Neural progenitor cell (in vitro differentiated cells): ENCODE data around the gene PRDM16. TPM values are rescaled to one million over a fixed set of nuclear protein-coding genes. Genes with fewer than 3 reads are reported as not detected.
A peak's percentile ranks its signal among the peaks of the same experiment; 100 is the strongest.

Source experiments
- DNase-seq: peaks from one replicate; pipeline ENCODE4 v3.0.0-alpha.2; 2016; ENCODE audit warnings: low spot score
- H2AFZ ChIP-seq: fragments of 200-600 bp; sonication (generic); replicated peaks from 2 replicates; pipeline ENCODE4 v1.6.1; 2016; ENCODE audit warnings: antibody characterized with exemption
- H3F3A ChIP-seq: fragments of 200-600 bp; sonication (generic); 2 replicates; pipeline ENCODE4 v1.6.1; 2016; ENCODE audit warnings: antibody characterized with exemption, low read depth
- H3K27ac ChIP-seq: fragments of 200-600 bp; sonication (generic); 2 replicates; pipeline ENCODE4 v1.5.1; 2016; ENCODE audit warnings: mild to moderate bottlenecking
- H3K27me3 ChIP-seq: fragments of 200-600 bp; sonication (generic); 2 replicates; pipeline ENCODE4 v1.6.1; 2016; ENCODE audit warnings: mild to moderate bottlenecking, moderate library complexity
- H3K36me3 ChIP-seq: fragments of 200-600 bp; sonication (generic); 2 replicates; pipeline ENCODE4 v1.5.1; 2016
- H3K4me1 ChIP-seq: fragments of 200-600 bp; sonication (generic); 2 replicates; pipeline ENCODE4 v1.6.1; 2016; ENCODE audit warnings: mixed run types
- H3K4me2 ChIP-seq: fragments of 200-600 bp; sonication (generic); 2 replicates; pipeline ENCODE4 v1.6.1; 2016
- H3K4me3 ChIP-seq: fragments of 200-600 bp; sonication (generic); 2 replicates; pipeline ENCODE4 v1.5.1; 2016
- H3K79me2 ChIP-seq: fragments of 200-600 bp; sonication (generic); 2 replicates; pipeline ENCODE4 v1.6.1; 2016; ENCODE audit warnings: low read depth
- H3K9ac ChIP-seq: fragments of 200-600 bp; sonication (generic); 2 replicates; pipeline ENCODE4 v1.6.1; 2016
- H3K9me3 ChIP-seq: fragments of 200-600 bp; sonication (generic); 2 replicates; pipeline ENCODE4 v1.5.1; 2016; ENCODE audit warnings: low read depth
- H4K20me1 ChIP-seq: fragments of 200-600 bp; sonication (generic); 2 replicates; pipeline ENCODE4 v1.6.1; 2016; ENCODE audit warnings: low read depth
- H3K27ac Mint-ChIP-seq: 3 replicates; pipeline ENCODE4 v1.8.0; 2021; ENCODE audit warnings: mixed read lengths
- H3K27me3 Mint-ChIP-seq: 2 replicates; pipeline ENCODE4 v1.8.0; 2022; ENCODE audit warnings: low read depth, mild to moderate bottlenecking, inconsistent platforms, moderate library complexity, mixed read lengths; ENCODE audit not compliant: insufficient read depth
- H3K36me3 Mint-ChIP-seq: 3 replicates; pipeline ENCODE4 v1.8.0; 2021; ENCODE audit warnings: mixed read lengths
- H3K4me1 Mint-ChIP-seq: 3 replicates; pipeline ENCODE4 v1.8.0; 2021; ENCODE audit warnings: mixed read lengths
- H3K4me3 Mint-ChIP-seq: 3 replicates; pipeline ENCODE4 v1.8.0; 2021; ENCODE audit warnings: mild to moderate bottlenecking, moderate library complexity, mixed read lengths
- H3K9me3 Mint-ChIP-seq: 3 replicates; pipeline ENCODE4 v1.8.0; 2020; ENCODE audit warnings: mixed read lengths
- CTCF ChIP-seq: fragments of 200-600 bp; sonication (generic); IDR thresholded peaks from 2 replicates; pipeline ENCODE4 v1.5.1; 2017; ENCODE audit warnings: antibody characterized with exemption, mild to moderate bottlenecking
- EZH2 ChIP-seq: fragments of 200-600 bp; sonication (generic); IDR thresholded peaks from 2 replicates; pipeline ENCODE4 v1.6.1; 2017; ENCODE audit warnings: antibody characterized with exemption, mild to moderate bottlenecking, moderate library complexity
- EZH2phosphoT487 ChIP-seq: fragments of 200-600 bp; sonication (generic); IDR thresholded peaks from 2 replicates; pipeline ENCODE4 v1.6.1; 2017; ENCODE audit warnings: antibody characterized with exemption
- total RNA-seq: library from RNA; depleted of rRNA; stranded (reverse); fragments of >200 nt; gene quantifications from 2 replicates; pipeline ENCODE4 v1.2.3, GENCODE V29; 2015; ENCODE audit warnings: low replicate concordance

PRDM16 gene
- total RNA-seq, 1 donor from 2014 or later: 1.9 TPM

DNA sequence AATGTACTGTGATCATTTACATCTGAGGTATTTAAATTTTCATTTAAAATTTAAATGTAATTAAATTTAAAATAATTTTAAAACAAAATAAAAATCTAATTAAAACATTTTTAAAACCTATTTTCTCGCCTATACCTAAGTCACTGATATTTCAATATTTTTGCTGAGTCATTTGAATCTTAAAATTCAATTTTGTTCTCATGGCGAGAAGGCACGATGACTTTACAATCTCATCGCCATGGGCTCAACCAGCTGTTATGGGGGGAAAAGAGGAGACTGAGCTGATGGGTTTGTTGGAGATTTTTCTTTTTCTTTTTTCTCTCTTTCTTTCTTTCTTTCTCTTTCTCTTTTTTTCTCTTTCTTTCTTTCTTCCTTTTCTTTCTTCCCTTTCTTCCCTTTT lies 89.3 kb downstream of the PRDM16 start:
- H3K27me3 Mint-ChIP-seq: peaks cover 7% of the 10 kb centered on the region
- Histone ChIP-seq H3K79me2 (no peaks in the 10 kb centered on the region), H3K36me3 (no peaks in the 10 kb centered on the region), H2AFZ (no peak overlapping the region), H3K27me3 (no peaks in the 10 kb centered on the region), H3K4me3 (no peak overlapping the region), H3K9ac (no peak overlapping the region), H3K27ac (no peak overlapping the region), H3K9me3 (no peaks in the 10 kb centered on the region), H4K20me1 (no peaks in the 10 kb centered on the region), H3K4me2 (no peak overlapping the region), H3K4me1 (peaks cover 7% of the 10 kb centered on the region), H3F3A (no peaks in the 10 kb centered on the region)
- no peak for DNase-seq
- H3K36me3 Mint-ChIP-seq: no peaks in the 10 kb centered on the region
- H3K27ac Mint-ChIP-seq: no peak overlapping the region
- TF ChIP-seq CTCF: no peak
- TF ChIP-seq EZH2: no peak
- no peak for TF ChIP-seq EZH2phosphoT487
- H3K9me3 Mint-ChIP-seq: no peaks in the 10 kb centered on the region
- H3K4me3 Mint-ChIP-seq: no peak overlapping the region
- H3K4me1 Mint-ChIP-seq: peaks cover 27% of the 10 kb centered on the region

DNA sequence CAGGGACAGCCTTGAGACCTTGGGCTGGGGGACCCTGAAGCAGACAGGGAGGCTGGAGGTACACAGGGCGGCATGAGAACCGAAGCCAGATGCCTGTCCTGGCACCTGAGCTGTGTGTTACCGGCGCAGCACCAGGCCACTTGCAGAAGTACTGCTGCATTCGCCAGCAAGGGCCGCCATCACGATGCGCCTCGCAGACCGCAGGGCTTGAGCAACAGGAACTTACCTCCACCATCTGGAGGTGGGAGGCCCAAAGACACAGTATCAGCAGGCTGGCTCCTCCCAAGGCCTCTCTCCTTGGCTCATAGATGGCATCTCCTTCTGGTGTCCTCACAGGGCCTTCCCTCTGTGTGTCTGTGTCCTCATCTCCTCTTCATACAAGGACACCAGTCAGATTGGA lies 90.1 kb downstream of the PRDM16 start:
- Histone ChIP-seq H3K9ac (no peak overlapping the region), H3K27ac (no peak overlapping the region), H3F3A (no peaks in the 10 kb centered on the region), H3K79me2 (no peaks in the 10 kb centered on the region), H2AFZ (no peak overlapping the region), H3K4me3 (no peak overlapping the region), H3K4me2 (no peak overlapping the region), H4K20me1 (no peaks in the 10 kb centered on the region), H3K27me3 (no peaks in the 10 kb centered on the region), H3K36me3 (no peaks in the 10 kb centered on the region), H3K4me1 (peaks cover 7% of the 10 kb centered on the region), H3K9me3 (no peaks in the 10 kb centered on the region)
- no peaks in the 10 kb centered on the region for H3K36me3 Mint-ChIP-seq
- H3K9me3 Mint-ChIP-seq: no peaks in the 10 kb centered on the region
- no peak overlapping the region for H3K4me3 Mint-ChIP-seq
- H3K27me3 Mint-ChIP-seq: peaks cover 5% of the 10 kb centered on the region
- no peak for TF ChIP-seq EZH2phosphoT487
- peaks cover 31% of the 10 kb centered on the region for H3K4me1 Mint-ChIP-seq
- DNase-seq: no peak
- peak overlapping the region; percentile 88 for H3K27ac Mint-ChIP-seq

GRCh38 chr1:3159996-3160395 lies 91.0 kb downstream of the PRDM16 start:
- Histone ChIP-seq H2AFZ (no peak overlapping the region), H3F3A (no peaks in the 10 kb centered on the region), H3K4me3 (no peak overlapping the region), H3K27me3 (no peaks in the 10 kb centered on the region), H3K9me3 (no peaks in the 10 kb centered on the region), H4K20me1 (no peaks in the 10 kb centered on the region), H3K27ac (no peak overlapping the region), H3K79me2 (no peaks in the 10 kb centered on the region), H3K4me2 (no peak overlapping the region), H3K9ac (no peak overlapping the region), H3K36me3 (no peaks in the 10 kb centered on the region), H3K4me1 (peaks cover 7% of the 10 kb centered on the region)
- Mint-ChIP-seq H3K4me3 (no peak overlapping the region), H3K27ac (no peak overlapping the region), H3K4me1 (peaks cover 31% of the 10 kb centered on the region), H3K9me3 (no peaks in the 10 kb centered on the region), H3K27me3 (peaks cover 5% of the 10 kb centered on the region), H3K36me3 (no peaks in the 10 kb centered on the region)
- TF ChIP-seq EZH2 (no peak), EZH2phosphoT487 (no peak), CTCF (no peak)
- DNase-seq: no peak

- Histone ChIP-seq H3K27ac (no peak overlapping the region), H2AFZ (no peak overlapping the region), H3K4me3 (no peak overlapping the region), H3K27me3 (no peaks in the 10 kb centered on the region), H3K9me3 (no peaks in the 10 kb centered on the region), H3K9ac (no peak overlapping the region), H3F3A (no peaks in the 10 kb centered on the region), H3K36me3 (no peaks in the 10 kb centered on the region), H4K20me1 (no peaks in the 10 kb centered on the region), H3K4me1 (peaks cover 7% of the 10 kb centered on the region), H3K79me2 (no peaks in the 10 kb centered on the region), H3K4me2 (no peak overlapping the region)
- H3K4me1 Mint-ChIP-seq: peaks cover 30% of the 10 kb centered on the region
- no peaks in the 10 kb centered on the region for H3K36me3 Mint-ChIP-seq
- DNase-seq: no peak
- peaks cover 5% of the 10 kb centered on the region for H3K27me3 Mint-ChIP-seq
- TF ChIP-seq EZH2phosphoT487 (no peak), CTCF (no peak)
- H3K9me3 Mint-ChIP-seq: no peaks in the 10 kb centered on the region
- no peak overlapping the region for H3K4me3 Mint-ChIP-seq
- H3K27ac Mint-ChIP-seq: no peak overlapping the region
Observed at GRCh38 chr1:3160647-3161145, 91.7 kb downstream of the PRDM16 start.
